Panc1 (cell line): ENCODE data around the gene UNC93B1.

ENCODE experiments used
- TF ChIP-seq, protein P1 (sequence below): fragments of 450-650 bp; IDR thresholded peaks from 2 replicates; pipeline ENCODE4 v1.5.1; 2017; ENCODE audit warnings: mild to moderate bottlenecking
- TF ChIP-seq, protein P2 (sequence below), 2 experiments: IDR thresholded peaks; 2 replicates each; pipeline ENCODE4 v1.6.1; 2011 to 2012; ENCODE audit warnings: low read depth in 2 of 2, control low read depth in 1 of 2, low read length in 1 of 2, mild to moderate bottlenecking in 1 of 2, moderate library complexity in 1 of 2; ENCODE audit not compliant: insufficient read depth in 1 of 2

DNA sequence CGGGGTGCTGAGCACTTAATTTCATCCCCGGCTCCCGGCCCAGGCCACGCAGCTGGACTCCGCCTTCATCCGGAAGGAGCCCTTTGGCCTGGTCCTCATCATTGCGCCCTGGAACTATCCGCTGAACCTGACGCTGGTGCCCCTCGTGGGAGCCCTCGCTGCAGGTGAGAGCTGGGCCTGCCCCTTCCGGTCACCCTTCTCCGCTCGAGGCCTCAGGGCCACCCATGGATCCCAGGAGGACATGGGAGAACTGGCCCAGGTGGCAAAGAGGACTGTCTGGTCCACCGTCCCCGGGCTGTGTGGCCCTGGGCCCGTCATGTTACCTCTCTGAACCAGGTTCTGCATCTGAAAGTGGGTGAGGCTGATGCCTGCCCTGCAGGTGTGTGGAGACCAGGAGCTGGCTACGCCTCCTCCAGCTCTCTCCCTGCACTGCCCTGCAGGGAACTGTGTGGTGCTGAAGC lies 14.9 kb upstream of the UNC93B1 start:
- TF ChIP-seq, protein P1, sequence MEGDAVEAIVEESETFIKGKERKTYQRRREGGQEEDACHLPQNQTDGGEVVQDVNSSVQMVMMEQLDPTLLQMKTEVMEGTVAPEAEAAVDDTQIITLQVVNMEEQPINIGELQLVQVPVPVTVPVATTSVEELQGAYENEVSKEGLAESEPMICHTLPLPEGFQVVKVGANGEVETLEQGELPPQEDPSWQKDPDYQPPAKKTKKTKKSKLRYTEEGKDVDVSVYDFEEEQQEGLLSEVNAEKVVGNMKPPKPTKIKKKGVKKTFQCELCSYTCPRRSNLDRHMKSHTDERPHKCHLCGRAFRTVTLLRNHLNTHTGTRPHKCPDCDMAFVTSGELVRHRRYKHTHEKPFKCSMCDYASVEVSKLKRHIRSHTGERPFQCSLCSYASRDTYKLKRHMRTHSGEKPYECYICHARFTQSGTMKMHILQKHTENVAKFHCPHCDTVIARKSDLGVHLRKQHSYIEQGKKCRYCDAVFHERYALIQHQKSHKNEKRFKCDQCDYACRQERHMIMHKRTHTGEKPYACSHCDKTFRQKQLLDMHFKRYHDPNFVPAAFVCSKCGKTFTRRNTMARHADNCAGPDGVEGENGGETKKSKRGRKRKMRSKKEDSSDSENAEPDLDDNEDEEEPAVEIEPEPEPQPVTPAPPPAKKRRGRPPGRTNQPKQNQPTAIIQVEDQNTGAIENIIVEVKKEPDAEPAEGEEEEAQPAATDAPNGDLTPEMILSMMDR = no peak
- TF ChIP-seq, protein P2, sequence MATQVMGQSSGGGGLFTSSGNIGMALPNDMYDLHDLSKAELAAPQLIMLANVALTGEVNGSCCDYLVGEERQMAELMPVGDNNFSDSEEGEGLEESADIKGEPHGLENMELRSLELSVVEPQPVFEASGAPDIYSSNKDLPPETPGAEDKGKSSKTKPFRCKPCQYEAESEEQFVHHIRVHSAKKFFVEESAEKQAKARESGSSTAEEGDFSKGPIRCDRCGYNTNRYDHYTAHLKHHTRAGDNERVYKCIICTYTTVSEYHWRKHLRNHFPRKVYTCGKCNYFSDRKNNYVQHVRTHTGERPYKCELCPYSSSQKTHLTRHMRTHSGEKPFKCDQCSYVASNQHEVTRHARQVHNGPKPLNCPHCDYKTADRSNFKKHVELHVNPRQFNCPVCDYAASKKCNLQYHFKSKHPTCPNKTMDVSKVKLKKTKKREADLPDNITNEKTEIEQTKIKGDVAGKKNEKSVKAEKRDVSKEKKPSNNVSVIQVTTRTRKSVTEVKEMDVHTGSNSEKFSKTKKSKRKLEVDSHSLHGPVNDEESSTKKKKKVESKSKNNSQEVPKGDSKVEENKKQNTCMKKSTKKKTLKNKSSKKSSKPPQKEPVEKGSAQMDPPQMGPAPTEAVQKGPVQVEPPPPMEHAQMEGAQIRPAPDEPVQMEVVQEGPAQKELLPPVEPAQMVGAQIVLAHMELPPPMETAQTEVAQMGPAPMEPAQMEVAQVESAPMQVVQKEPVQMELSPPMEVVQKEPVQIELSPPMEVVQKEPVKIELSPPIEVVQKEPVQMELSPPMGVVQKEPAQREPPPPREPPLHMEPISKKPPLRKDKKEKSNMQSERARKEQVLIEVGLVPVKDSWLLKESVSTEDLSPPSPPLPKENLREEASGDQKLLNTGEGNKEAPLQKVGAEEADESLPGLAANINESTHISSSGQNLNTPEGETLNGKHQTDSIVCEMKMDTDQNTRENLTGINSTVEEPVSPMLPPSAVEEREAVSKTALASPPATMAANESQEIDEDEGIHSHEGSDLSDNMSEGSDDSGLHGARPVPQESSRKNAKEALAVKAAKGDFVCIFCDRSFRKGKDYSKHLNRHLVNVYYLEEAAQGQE (IDR thresholded peaks at IDR 0.05; ENCODE audit: insufficient read depth in 1 of 2, low read depth in 2 of 2, low read length in 1 of 2) = no peak
